OCI-M1 (cell line): ENCODE measurements around the gene DHX38.
"Not testable (repeated sequence)": the region's sequence is repeated elsewhere in the genome, so short reads cannot be mapped to it uniquely, and the experiment has no call there.

ENCODE experiments used
- DNase-seq: peaks from one replicate; lab custom pipeline; 2025; lab: John Stamatoyannopoulos, UW

The DHX38 gene

DNA sequence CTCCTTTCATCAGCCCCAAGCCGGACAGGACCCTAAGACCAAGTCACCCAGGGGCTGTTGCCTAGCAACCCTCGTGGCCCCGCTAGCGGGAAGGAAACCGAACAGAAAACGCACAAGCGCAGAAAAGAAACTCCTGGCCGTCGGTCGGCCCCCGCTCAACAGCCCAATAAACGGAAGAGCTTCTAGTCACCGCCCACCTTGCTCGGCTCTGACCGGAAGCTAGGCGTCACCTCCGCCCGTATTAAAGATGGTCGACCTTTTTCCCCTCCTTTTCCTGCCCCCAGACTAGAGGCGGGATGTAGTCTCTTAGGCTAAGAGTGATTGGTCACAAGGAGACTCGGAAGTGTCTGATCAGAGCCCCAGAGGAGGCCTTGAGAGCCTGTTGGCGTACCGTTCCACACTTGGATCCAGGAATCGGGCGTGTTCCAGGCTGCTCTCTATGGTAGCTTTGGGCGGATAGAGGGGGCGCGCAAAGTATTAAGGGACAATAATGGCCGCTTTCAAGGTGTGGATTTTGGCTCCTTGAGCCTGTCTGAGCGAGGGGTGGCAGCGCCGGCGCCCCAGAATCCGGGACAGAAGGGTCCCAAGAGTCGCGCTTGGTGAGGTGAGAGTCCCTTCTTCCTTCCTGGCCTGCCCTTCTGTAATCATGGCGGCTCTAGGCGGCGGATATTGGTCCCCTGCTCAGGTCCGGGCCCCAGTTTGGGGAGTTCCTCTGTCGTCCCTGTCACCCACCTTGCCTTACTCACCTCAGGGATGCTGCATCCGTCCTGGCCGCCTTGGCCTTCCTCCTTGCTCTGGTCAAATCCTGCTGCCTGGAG lies at the start of gene DHX38, which contains the start of gene TXNL4B:
TSS of gene DHX38 (plus strand) at position 400 of the 818 bp plus-strand sequence. CDS start 2,311 bp downstream, outside the sequence.
TSS of gene TXNL4B (minus strand) at position 173 of the 818 bp plus-strand sequence. CDS start 2,871 bp downstream, outside the sequence.
- DNase-seq = peak; percentile 99

DNA sequence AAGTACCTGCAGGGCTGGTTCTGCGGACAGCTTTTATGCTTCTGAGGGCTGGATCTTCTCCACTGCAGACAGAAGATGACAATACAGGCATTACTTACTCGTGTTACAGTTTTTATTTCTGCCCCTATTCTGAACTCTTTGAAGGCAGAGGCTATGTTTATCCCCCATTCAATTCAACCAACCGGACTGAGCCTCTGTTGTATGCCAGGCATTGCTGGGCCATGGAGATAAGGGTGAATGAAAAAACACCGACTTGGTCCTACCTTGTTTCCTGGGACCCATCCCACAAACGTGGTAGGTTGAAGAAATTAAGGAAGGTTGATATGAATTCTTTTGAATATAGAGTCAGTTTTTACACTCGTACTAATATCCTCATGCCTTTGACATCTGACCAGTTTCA lies 49.4 kb upstream of the DHX38 start:
- DNase-seq = peak; percentile 31

- DNase-seq = no peak
Observed at GRCh38 chr16:72044825-72045359, 48.8 kb upstream of the DHX38 start.

DNA sequence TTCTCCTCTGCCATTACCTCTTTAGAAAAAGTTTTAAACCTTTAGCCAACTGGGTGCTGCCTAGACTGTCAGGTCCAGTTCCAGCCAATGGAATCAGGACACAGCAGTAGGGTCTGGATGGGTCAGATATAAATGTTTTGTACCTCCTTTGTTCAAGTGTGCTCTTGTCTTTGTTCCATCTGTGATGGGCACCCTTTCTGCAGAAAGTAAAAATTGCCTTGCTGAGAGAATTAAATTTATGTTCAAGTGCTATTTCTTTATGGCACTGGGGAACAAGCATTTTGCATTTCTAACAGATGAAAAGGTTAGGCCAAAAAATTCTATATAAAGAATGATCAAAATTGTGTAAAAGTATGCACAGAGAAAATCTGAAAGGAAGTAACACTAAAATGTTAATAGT lies 44.5 kb upstream of the DHX38 start:
- no peak for DNase-seq

GRCh38 chr16:72050769-72051464 lies 42.7 kb upstream of the DHX38 start:
- DNase-seq = no peak

DNA sequence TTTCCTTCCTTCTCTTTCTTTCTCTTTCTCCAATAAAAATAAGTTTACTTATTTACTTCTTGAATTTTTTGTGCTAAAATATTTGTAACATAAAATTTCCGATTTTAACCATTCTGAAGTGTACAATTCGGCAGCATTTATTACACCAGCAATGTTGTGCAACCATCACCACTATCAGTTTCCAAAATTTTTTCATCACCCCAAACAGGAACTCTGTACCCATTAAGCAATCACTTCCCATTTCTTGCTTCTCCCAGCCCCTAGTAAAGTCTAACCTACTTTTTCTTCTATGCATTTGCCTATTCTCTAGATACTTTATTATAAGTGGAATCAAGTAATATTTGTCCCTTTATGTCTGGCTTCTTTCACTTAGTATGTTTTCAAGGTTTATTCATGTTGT lies 41.8 kb upstream of the DHX38 start:
- DNase-seq = peak; percentile 54

DNA sequence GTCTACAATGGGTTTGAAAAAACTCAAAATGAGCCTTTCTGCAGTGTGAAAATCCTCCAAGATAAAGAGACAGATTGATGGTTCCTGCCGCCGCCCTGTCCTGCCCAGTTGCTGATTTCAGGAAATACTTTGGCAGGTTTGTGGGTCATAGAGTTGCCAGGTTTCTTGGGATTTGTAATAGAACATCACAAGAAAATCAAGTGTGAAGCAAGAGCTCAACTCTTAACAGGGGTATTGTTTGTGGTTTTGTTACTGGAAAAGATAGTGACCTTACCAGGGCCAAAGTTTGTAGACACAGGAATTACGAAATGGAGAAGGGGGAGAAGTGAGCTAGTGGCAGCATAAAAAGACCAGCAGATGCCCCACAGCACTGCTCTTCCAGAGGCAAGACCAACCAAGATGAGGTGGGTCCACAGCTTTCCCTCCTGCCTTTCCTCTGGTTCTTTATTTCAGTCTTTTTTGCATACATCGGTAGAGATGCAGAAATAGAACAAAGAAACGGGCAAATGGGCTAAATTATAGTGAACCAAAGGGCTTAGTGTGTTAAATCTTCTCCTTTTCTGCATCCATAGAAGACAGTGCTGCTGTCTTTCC lies 39.3 kb upstream of the DHX38 start, which contains the start of gene HP:
TSS of gene HP (plus strand) at position 252 of the 594 bp plus-strand sequence. CDS start at position 400, 148 bp downstream.
- DNase-seq = peak; percentile 47

DNA sequence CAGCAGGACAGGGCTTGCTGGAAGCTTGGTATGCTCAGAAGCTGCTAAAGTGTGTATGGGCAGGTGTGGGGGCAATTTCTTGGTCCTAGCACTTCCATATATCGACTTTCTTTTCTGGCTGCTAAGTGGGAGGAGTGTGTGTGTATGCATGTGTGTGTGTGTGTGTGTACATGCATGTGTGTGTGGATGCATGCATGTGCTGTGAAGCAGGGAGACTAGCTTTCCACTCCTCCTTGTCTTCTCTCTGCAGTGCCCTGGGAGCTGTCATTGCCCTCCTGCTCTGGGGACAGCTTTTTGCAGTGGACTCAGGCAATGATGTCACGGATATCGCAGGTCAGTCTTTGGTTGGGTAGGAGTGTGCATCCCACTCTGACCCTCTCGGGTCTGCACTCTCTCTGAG lies 37.7 kb upstream of the DHX38 start:
- no peak for DNase-seq

DNA sequence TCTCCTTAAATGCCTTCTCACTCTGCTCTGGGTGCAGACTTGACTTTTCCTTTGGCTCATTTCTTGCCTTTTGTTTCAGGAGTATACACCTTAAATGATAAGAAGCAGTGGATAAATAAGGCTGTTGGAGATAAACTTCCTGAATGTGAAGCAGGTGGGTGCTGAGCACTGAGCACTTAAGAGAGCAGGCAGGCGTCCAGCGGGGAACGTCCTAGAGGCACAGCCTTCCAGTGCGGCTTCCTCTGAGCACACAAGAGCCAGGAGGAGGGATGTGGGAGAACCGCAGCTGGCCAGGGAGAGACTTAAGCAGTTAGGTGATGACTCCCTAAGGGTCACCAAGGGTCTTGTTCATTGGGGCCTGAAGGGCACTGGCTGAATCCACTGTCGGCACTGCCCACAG lies 36.3 kb upstream of the DHX38 start:
- DNase-seq = not testable (repeated sequence)

DNA sequence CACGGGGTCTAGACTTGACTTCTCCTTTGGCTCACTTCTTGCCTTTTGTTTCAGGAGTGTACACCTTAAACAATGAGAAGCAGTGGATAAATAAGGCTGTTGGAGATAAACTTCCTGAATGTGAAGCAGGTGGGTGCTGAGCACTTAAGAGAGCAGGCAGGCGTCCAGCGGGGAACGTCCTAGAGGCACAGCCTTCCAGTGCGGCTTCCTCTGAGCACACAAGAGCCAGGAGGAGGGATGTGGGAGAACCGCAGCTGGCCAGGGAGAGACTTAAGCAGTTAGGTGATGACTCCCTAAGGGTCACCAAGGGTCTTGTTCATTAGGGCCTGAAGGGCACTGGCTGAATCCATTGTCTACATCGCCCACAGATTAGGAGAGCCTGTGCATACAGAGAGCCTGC lies 34.6 kb upstream of the DHX38 start:
- not testable (repeated sequence) for DNase-seq

GRCh38 chr16:72060405-72060804 lies 33.2 kb upstream of the DHX38 start:
- DNase-seq = no peak

- DNase-seq = no peak
Observed at GRCh38 chr16:72061564-72061963, 32.1 kb upstream of the DHX38 start.

DNA sequence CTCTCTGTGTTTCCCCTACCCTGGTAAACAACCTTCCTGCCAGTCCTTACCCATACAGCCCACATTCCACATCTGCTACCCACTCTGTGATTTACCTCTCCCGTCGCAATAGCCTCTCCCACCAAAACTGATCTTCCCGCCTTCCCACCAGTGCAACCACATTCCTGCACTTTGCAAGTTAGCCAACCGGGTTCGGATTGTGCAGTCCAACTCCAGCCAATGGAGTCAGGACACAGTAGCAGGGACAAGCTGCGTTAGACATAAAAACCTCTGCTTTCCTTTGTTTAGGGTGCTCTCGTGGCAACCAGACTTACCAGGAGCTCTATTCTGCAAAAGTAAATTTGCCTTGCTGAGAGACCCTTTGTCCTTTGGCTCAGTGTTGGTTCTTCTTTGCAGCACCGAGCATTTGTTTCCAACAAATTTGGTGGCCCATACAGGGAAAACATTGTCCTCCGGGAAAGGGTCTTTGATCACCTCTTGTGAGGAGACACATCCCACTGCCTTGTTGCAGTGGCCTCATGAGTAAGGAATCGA lies 29.2 kb upstream of the DHX38 start:
- DNase-seq = no peak

- DNase-seq = peak; percentile 69
Observed at GRCh38 chr16:72066747-72067146, 26.9 kb upstream of the DHX38 start.

DNA sequence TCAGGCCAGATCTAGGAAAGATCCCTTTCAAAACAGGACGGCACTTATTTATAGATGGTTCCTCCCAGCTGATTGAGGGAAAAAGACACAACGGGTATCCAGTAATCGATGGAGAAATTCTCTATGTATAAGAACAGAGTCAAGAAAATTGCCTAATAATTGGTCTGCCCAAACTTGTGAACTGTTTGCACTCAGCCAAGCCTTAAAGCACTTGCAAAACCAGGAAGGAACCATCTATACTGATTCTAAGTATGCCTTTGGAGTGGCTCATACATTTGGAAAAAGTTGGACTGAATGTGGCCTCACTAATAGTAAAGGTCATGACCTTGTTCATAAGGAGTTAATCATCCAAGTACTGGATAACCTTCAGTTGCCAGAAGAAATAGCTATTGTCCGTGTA lies 24.7 kb upstream of the DHX38 start:
- DNase-seq = no peak

- peak; percentile 7 for DNase-seq
Observed at GRCh38 chr16:72072514-72073342, 20.9 kb upstream of the DHX38 start.

DNA sequence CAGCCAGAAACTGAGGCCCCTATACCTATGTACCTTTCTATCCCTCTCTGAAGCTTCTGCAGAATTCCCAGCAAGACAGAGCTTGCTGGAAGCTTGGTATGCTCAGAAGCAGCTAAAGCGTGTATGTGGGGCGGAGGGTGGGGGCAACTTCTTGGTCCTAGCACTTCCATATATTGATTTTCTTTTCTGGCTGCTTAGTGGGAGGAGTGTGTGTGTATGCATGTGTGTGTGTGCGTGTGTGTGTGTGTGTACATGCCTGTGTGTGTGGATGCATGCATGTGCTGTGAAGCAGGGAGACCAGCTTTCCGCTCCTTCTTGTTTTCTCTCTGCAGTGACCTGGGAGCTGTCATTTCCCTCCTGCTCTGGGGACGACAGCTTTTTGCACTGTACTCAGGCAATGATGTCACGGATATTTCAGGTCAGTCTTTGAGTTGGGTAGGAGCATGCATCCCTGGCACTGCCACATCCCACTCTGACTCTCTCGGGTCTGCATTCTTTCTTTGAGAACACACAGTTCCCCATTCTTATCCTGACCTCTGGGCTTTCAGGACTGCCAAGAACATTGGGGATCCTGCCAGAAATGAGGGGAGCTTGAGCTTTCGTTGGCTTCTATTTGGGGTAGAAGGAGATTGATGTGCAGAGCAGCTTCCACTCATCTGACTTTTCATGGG lies 20.0 kb upstream of the DHX38 start:
- no peak for DNase-seq

DNA sequence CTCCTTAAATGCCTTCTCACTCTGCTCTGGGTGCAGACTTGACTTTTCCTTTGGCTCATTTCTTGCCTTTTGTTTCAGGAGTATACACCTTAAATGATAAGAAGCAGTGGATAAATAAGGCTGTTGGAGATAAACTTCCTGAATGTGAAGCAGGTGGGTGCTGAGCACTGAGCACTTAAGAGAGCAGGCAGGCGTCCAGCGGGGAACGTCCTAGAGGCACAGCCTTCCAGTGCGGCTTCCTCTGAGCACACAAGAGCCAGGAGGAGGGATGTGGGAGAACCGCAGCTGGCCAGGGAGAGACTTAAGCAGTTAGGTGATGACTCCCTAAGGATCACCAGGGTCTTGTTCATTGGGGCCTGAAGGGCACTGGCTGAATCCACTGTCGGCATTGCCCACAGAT lies 18.6 kb upstream of the DHX38 start:
- not testable (repeated sequence) for DNase-seq

DNA sequence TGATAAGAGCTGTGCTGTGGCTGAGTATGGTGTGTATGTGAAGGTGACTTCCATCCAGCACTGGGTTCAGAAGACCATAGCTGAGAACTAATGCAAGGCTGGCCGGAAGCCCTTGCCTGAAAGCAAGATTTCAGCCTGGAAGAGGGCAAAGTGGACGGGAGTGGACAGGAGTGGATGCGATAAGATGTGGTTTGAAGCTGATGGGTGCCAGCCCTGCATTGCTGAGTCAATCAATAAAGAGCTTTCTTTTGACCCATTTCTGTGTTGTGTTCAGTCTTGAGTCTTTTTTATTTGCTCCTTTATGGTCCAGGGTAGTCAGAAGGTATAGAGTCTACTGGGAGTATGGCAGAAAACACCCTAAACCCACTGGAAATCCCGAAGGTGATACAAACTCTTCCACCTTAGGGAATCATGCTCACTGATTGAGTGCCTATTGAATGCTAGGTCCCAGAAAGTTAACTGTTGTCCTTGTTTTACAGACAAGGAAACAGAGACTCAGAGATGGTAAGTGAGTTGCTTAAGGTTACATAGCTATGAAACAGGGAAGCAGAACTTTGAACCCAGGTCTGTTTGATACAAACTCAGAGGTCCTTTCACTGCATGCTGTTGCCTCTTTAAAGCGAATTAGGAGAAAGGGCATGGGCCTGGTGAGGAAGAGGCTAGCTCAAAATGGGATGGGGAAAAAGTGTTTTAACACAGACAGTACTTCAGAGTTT lies 16.5 kb upstream of the DHX38 start:
- not testable (repeated sequence) for DNase-seq
